GM12878 (cell line): ENCODE measurements around the gene FAM83G. TPM values are rescaled to one million over a fixed set of nuclear protein-coding genes. Genes with fewer than 3 reads are reported as not detected.

Experiments used
- ATAC-seq: fragments of 200-7000 bp; cut with Tn5 transposase; 3 replicates; pipeline ENCODE4 v1.9.1; 2020; ENCODE audit warnings: mild to moderate bottlenecking, moderate library complexity
- BruUV-seq: library from RNA; stranded (reverse); fragments of 400-500 nt; replicated peaks from 2 replicates; lab custom pipeline; 2021; lab: Mats Ljungman, UMichigan
- CTCF ChIA-PET: fragments of 300-600 bp; sonication (Branson Sonifier 250); formaldehyde crosslinking; extraction: SDS; loops from one replicate; lab custom pipeline; 2021; ENCODE audit warnings: inconsistent platforms; lab: Yijun Ruan, JAX
- POLR2A ChIA-PET: fragments of 350-600 bp; formaldehyde crosslinking; extraction: SDS; loops from one replicate; lab custom pipeline; 2021; ENCODE audit warnings: inconsistent platforms; lab: Charles Lee
- RAD21 ChIA-PET: fragments of 300-600 bp; sonication (Branson Sonifier 250); formaldehyde crosslinking; loops from one replicate; lab custom pipeline; 2023; ENCODE audit warnings: antibody characterized with exemption; ENCODE audit not compliant: unreplicated experiment; lab: Charles Lee
- SMC1A ChIA-PET: fragments of 300-600 bp; sonication (Branson Sonifier 250); formaldehyde crosslinking; loops from one replicate; lab custom pipeline; 2023; ENCODE audit not compliant: unreplicated experiment, uncharacterized antibody; lab: Charles Lee
- DNase-seq: peaks from one replicate; pipeline ENCODE4 v3.0.0-alpha.2; 2011; ENCODE audit warnings: low read depth, low spot score
- FAIRE-seq: peaks from 3 replicates; lab custom pipeline; 2011; peaks lifted over from hg19 to GRCh38; lab: Jason Lieb, UNC
- H2AFZ ChIP-seq: 2 replicates; pipeline ENCODE4 v1.6.0; 2011; ENCODE audit warnings: low read depth, low read length, control low read depth; ENCODE audit not compliant: control insufficient read depth
- H3K27ac ChIP-seq: 2 replicates; pipeline ENCODE4 v1.5.1; 2011; ENCODE audit warnings: control low read depth; ENCODE audit not compliant: control insufficient read depth, insufficient read depth
- H3K27me3 ChIP-seq, 2 experiments: replicated peaks in 1 of 2; 2 replicates each; pipeline versions ENCODE4 v1.6.0 to v1.6.1; 2011; ENCODE audit warnings: low read length in 1 of 2; ENCODE audit not compliant: control insufficient read depth in 2 of 2, insufficient read depth in 2 of 2
- H3K36me3 ChIP-seq, 2 experiments: 2 replicates each; pipeline ENCODE4 v1.5.1; 2011; ENCODE audit warnings: low read length in 1 of 2; ENCODE audit not compliant: control insufficient read depth in 2 of 2, insufficient read depth in 2 of 2
- H3K4me1 ChIP-seq: 2 replicates; pipeline ENCODE4 v1.6.1; 2011; ENCODE audit warnings: mild to moderate bottlenecking, low read length, moderate library complexity, mixed read lengths; ENCODE audit not compliant: control insufficient read depth, insufficient read depth
- H3K4me2 ChIP-seq: 2 replicates; pipeline ENCODE4 v1.6.0; 2011; ENCODE audit warnings: control low read depth; ENCODE audit not compliant: control insufficient read depth, insufficient read depth
- H3K4me3 ChIP-seq: fragments of 200-600 bp; sonication (generic); 2 replicates; pipeline ENCODE4 v1.5.1; 2016
- H3K79me2 ChIP-seq: 2 replicates; pipeline ENCODE4 v1.6.0; 2011; ENCODE audit warnings: low read length; ENCODE audit not compliant: control insufficient read depth, insufficient read depth
- H3K9ac ChIP-seq: 2 replicates; pipeline ENCODE4 v1.8.0; 2011; ENCODE audit warnings: low read length, control low read depth, mixed read lengths; ENCODE audit not compliant: control insufficient read depth, insufficient read depth
- H3K9me3 ChIP-seq: replicated peaks from 3 replicates; pipeline ENCODE4 v1.5.1; 2011; ENCODE audit warnings: mild to moderate bottlenecking, low read length; ENCODE audit not compliant: control insufficient read depth, insufficient read depth
- H4K20me1 ChIP-seq: 2 replicates; pipeline ENCODE4 v1.6.0; 2011; ENCODE audit not compliant: control insufficient read depth, insufficient read depth
- ASH2L ChIP-seq: fragments of 300-600, 200-600 bp; sonication (generic); IDR thresholded peaks from 2 replicates; pipeline ENCODE4 v1.6.1; 2017; ENCODE audit warnings: low read depth, mild to moderate bottlenecking, borderline replicate concordance
- CEBPZ ChIP-seq: fragments of 150-350 bp; IDR thresholded peaks from 2 replicates; pipeline ENCODE4 v1.6.1; 2016; ENCODE audit warnings: low read depth, low read length
- CHD1 ChIP-seq: IDR thresholded peaks from 2 replicates; pipeline ENCODE4 v1.6.1; 2012; ENCODE audit warnings: low read depth, low read length, improper control_type of control experiment
- CREB1 ChIP-seq: IDR thresholded peaks from 2 replicates; pipeline ENCODE4 v1.6.1; 2012; ENCODE audit warnings: low read depth, mild to moderate bottlenecking, inconsistent platforms
- CREM ChIP-seq: IDR thresholded peaks from 2 replicates; pipeline ENCODE4 v1.6.1; 2014; ENCODE audit warnings: antibody characterized with exemption, low read depth
- GATAD2B ChIP-seq: fragments of 450-650 bp; conservative IDR thresholded peaks from 2 replicates; pipeline ENCODE4 v1.6.1; 2017; ENCODE audit warnings: low read depth, mild to moderate bottlenecking, moderate library complexity
- IKZF2 ChIP-seq, 2 experiments: fragments of 450-650 bp; IDR thresholded peaks; 2 replicates each; pipeline ENCODE4 v1.6.1; 2017; ENCODE audit warnings: mild to moderate bottlenecking in 2 of 2, moderate library complexity in 2 of 2
- NFYA ChIP-seq: IDR thresholded peaks from 2 replicates; pipeline ENCODE4 v1.6.1; 2011; ENCODE audit warnings: low read depth, mild to moderate bottlenecking, low read length, improper control_type of control experiment, borderline replicate concordance
- PAX5 ChIP-seq: IDR thresholded peaks from 2 replicates; pipeline ENCODE4 v1.6.1; 2011; ENCODE audit warnings: low read depth, low read length, borderline replicate concordance
- RELA ChIP-seq: fragments of 450-650 bp; IDR thresholded peaks from 2 replicates; pipeline ENCODE4 v1.8.0; 2014; ENCODE audit warnings: borderline replicate concordance; ENCODE audit not compliant: partially characterized antibody
- STAT1 ChIP-seq: fragments of 450-650 bp; conservative IDR thresholded peaks from 2 replicates; pipeline ENCODE4 v1.6.1; 2014; ENCODE audit warnings: antibody characterized with exemption, mild to moderate bottlenecking
- TAF1 ChIP-seq: IDR thresholded peaks from 2 replicates; pipeline ENCODE4 v1.6.1; 2011; ENCODE audit warnings: mild to moderate bottlenecking, low read depth, low read length, borderline replicate concordance
- YBX1 ChIP-seq: fragments of 450-650 bp; IDR thresholded peaks from 2 replicates; pipeline ENCODE4 v1.6.1; 2016; ENCODE audit warnings: antibody characterized with exemption
- ZBTB4 ChIP-seq: fragments of 450-650 bp; formaldehyde crosslinking; IDR thresholded peaks from 2 replicates; pipeline ENCODE4 v1.4.0; 2022; ENCODE audit warnings: mild to moderate bottlenecking, moderate library complexity
- ZZZ3 ChIP-seq: IDR thresholded peaks from 2 replicates; pipeline ENCODE4 v1.6.1; 2011; ENCODE audit warnings: low read depth; ENCODE audit not compliant: control insufficient read depth, insufficient read length
- WGBS: methylation state at CpG from one replicate; pipeline ENCODE4 v1.1.6; 2016; ENCODE audit warnings: low lambda C conversion rate; ENCODE audit not compliant: insufficient replicate concordance, insufficient coverage; ENCODE audit errors: missing lambda C conversion rate; 5-methylcytosine and 5-hydroxymethylcytosine counted together
- in situ Hi-C: fragments of 300-500 bp; cut with MboI; formaldehyde crosslinking; loops from 9 replicates; pipeline ENCODE4 v1.14.3; 2018; ENCODE audit warnings: mixed read lengths
- intact Hi-C: fragments of 100-400 bp; cut with micrococcal nuclease; formaldehyde crosslinking; loops from one replicate; pipeline ENCODE4 v1.14.2; 2022; ENCODE audit not compliant: unreplicated experiment
- polyA plus RNA-seq, 11 experiments: library from polyadenylated mRNA; depleted of rRNA in 4 of 11; unstranded in 6 of 11; stranded (reverse) in 5 of 11; fragments of >200 nt; fragmentation: Nextera tagmentation in 4 of 11; fragmentation: Illumina TruSeq in 1 of 11; extraction: Ambion mirVana in 4 of 11; extraction: Trizol in 1 of 11; gene quantifications; 1 replicate in 1 of 11; 2 replicates in 10 of 11; pipeline versions ENCODE4 v1.2.1 to v1.2.3, GENCODE V29; 2011 to 2016; ENCODE audit warnings: inconsistent platforms in 2 of 11, missing spikeins in 2 of 11, low read depth in 1 of 11
- total RNA-seq, 4 experiments: library from RNA; depleted of rRNA in 3 of 4; stranded (reverse); fragments of >200 nt in 3 of 4; fragmentation: Illumina TruSeq in 1 of 4; extraction: Trizol in 1 of 4; gene quantifications; 2 replicates each; pipeline versions ENCODE4 v1.2.1 to v1.2.3, GENCODE V29; 2013 to 2021

FAM83G gene
- total and polyA plus RNA-seq, 10 of the 15 experiments (the other 5 are each of a cell fraction or from before 2014, with no cell fraction given) = 0.03 to 16.7 (median 6.5) TPM

DNA sequence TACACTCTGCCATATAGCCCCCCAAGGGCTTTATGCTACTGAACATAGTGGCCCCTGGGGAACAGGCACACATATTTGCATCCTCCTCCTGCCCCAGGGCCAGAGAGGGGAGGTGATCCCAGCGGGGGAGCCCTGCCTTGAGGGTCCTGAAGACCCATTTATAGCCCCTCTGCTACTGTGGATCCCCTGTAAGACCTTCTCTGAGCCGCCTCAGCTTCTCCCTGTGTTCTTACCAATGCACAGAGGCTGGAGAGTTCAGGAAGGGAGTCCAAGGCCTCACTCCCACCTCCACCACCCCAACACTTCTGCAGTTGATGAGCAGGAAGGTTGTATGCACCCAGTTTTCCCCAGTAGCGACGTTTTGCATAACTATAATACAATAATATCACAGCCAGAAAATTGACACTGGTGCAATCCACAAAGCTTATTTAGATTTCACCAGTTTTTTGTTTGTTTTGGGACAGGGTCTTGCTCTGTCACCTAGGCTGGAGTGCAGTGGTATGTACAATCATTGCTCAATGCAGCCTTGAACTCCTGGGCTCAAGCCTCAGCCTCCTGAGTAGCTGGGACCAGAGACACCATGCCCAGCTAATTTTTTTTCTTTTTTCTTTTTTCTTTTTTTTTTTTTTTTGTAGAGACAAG is 1.3 kb upstream of the FAM83G start (continued):
- no peak for TF ChIP-seq CEBPZ
- TF ChIP-seq CREM = no peak
- TF ChIP-seq CREB1 = no peak
- TF ChIP-seq IKZF2 (IDR thresholded peaks at IDR 0.05) = no peak
- no peak for TF ChIP-seq NFYA
- TF ChIP-seq CHD1 = no peak

DNA sequence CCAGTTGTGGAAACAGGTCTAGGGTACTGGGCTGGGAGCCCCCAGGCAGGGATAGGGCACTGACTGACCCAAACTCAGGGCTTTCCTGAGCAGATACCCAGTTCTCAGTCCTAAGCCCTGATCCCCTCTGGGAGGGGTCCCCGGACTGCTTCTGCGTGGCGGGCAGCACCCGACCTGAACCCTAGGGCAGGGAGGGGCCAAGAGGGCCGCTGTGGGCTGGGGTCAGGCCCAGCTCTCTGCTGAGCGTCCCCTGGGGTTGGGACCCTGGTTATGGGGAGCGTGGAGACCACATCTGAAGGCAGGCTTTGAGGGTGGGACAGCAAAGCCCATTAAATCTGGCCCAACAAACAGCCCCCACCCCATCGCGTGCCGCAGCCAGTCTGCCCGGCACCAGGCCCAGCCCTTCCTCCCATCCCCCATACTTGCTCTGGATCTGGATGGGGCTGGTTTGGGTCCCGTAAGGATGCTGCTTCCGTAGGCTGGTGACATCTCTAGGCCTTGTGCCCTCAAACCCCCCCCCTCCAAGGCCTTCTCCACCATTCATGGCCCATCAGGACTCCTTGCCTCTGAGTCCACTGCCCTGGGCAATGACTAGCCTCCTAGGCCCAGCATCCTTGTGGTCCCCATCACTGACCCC is 691 bp upstream of the FAM83G start:
- H3K36me3 ChIP-seq = peaks cover 0 to 3% of the 10 kb centered on the region in 2 experiments; a peak in 3 of 4 replicates
- CTCF ChIA-PET = interaction anchor here (0.8 kb wide), 1 partner anchor 44 kb away, joined by 4 read pairs; no protein-coding TSS in a partner anchor
- H3K27me3 ChIP-seq = no peaks in the 10 kb centered on the region
- H3K9me3 ChIP-seq = no peaks in the 10 kb centered on the region
- H3K4me1 ChIP-seq = peaks cover 25% of the 10 kb centered on the region
- H3K9ac ChIP-seq = peak overlapping the region; percentile 86
- POLR2A ChIA-PET = no interaction called here
- in situ Hi-C loops = no loop called here
- RAD21 ChIA-PET = interaction anchor here (0.8 to 1.1 kb wide), 2 partner anchors 45 to 104 kb away, joined by 3 read pairs; no protein-coding TSS in a partner anchor
- intact Hi-C loops = no loop called here
- H3K4me2 ChIP-seq = peak overlapping the region; percentile 98
- H3K79me2 ChIP-seq = peaks cover 12% of the 10 kb centered on the region
- SMC1A ChIA-PET = interaction anchor here (0.9 kb wide), 1 partner anchor 146 kb away, joined by 3 read pairs; no protein-coding TSS in a partner anchor
- peak overlapping the region; percentile 65 for H3K4me3 ChIP-seq
- peak overlapping the region; percentile 86 for H2AFZ ChIP-seq
- 72% methylated on average over 13 of the region's 13 CpGs for WGBS
- peak overlapping the region; percentile 49 for H3K27ac ChIP-seq
- BruUV-seq = TSS peak; percentile 90
- peak; percentile 3; the same call in 1 of the 3 replicates for ATAC-seq
- no peaks in the 10 kb centered on the region for H4K20me1 ChIP-seq
- DNase-seq = no peak
- no peak for FAIRE-seq
- TF ChIP-seq PAX5 = no peak
- TF ChIP-seq ASH2L = no peak
- TF ChIP-seq STAT1 = no peak
- no peak for TF ChIP-seq TAF1
- no peak for TF ChIP-seq GATAD2B
- no peak for TF ChIP-seq ZZZ3
- TF ChIP-seq ZBTB4 = no peak
- TF ChIP-seq YBX1 = no peak
- no peak for TF ChIP-seq RELA
